Neural crest cell (in vitro differentiated cells): ENCODE results near the gene PDGFA. TPM values are rescaled to one million over a fixed set of nuclear protein-coding genes. Genes with fewer than 3 reads are reported as not detected.

Experiments used
- DNase-seq: peaks from one replicate; pipeline ENCODE4 v3.0.0; 2021; ENCODE audit warnings: low read depth, mixed read lengths, low spot score
- H3K27ac Mint-ChIP-seq: one replicate; pipeline ENCODE4 v1.8.0; 2021; ENCODE audit warnings: mild to moderate bottlenecking, mixed read lengths; ENCODE audit not compliant: unreplicated experiment
- H3K27me3 Mint-ChIP-seq: 2 replicates; pipeline ENCODE4 v1.8.0; 2021; ENCODE audit warnings: low read depth, mild to moderate bottlenecking, mixed read lengths
- H3K36me3 Mint-ChIP-seq: 2 replicates; pipeline ENCODE4 v1.8.0; 2021; ENCODE audit warnings: low read depth, mild to moderate bottlenecking, mixed read lengths
- H3K4me1 Mint-ChIP-seq: 2 replicates; pipeline ENCODE4 v1.8.0; 2021; ENCODE audit warnings: mixed read lengths
- H3K4me3 Mint-ChIP-seq: one replicate; pipeline ENCODE4 v1.8.0; 2021; ENCODE audit warnings: mild to moderate bottlenecking, mixed read lengths
- H3K9me3 Mint-ChIP-seq: 2 replicates; pipeline ENCODE4 v1.8.0; 2021; ENCODE audit warnings: mixed read lengths
- total RNA-seq: library from RNA; stranded (reverse); gene quantifications from 2 replicates; pipeline ENCODE4 v1.2.1, GENCODE V29; 2021
- TF ChIP-seq, protein P1 (sequence below): fragments of 200-600 bp; sonication (generic); conservative IDR thresholded peaks from 2 replicates; pipeline ENCODE4 v1.5.0; 2021; ENCODE audit warnings: antibody characterized with exemption, mild to moderate bottlenecking

The PDGFA gene
- total RNA-seq, 1 donor from 2014 or later, result 0.82 TPM

DNA sequence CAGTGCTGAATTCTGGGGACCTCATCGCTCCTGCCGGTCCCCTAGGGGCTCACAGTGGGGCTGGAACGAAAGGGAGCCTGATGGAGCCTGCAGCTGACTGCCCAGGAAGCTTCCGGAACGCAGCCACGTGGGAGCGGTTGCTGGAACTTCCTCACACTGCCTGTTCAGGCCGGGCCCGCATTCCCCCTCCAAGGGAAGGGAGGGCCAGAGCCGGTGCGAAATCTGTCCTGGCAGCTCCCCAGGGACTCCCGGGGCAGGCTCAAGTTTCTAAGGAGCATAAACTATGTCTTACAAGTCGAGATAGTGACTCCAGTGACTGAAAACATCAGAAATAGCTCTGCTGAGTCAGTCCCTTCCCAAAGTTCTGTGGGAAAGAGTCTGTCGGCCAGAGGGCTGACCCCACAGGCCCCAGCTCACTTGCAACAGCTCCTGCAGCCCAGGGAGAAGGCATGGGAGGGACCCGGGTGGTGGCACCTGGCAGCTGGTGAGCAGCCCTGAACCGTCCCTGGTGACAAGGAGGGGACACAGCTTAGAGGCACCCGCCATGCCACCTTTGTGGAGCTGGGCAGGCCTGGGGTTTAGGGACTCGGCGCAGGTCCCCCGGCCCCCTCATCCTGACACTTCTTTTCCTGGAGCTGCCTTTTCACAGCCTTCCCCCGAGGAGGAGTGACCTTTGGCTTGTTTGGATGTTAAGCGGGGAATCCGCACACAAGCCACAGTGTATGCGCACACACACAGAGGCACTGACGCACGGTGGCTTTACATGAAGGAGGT, 47.6 kb downstream of the PDGFA start:
- Mint-ChIP-seq H3K27me3 (no peaks in the 10 kb centered on the region), H3K4me3 (no peak overlapping the region), H3K9me3 (peaks cover 19% of the 10 kb centered on the region), H3K27ac (no peak overlapping the region), H3K36me3 (peaks cover 11% of the 10 kb centered on the region), H3K4me1 (peaks cover 9% of the 10 kb centered on the region)
- TF ChIP-seq, protein P1, sequence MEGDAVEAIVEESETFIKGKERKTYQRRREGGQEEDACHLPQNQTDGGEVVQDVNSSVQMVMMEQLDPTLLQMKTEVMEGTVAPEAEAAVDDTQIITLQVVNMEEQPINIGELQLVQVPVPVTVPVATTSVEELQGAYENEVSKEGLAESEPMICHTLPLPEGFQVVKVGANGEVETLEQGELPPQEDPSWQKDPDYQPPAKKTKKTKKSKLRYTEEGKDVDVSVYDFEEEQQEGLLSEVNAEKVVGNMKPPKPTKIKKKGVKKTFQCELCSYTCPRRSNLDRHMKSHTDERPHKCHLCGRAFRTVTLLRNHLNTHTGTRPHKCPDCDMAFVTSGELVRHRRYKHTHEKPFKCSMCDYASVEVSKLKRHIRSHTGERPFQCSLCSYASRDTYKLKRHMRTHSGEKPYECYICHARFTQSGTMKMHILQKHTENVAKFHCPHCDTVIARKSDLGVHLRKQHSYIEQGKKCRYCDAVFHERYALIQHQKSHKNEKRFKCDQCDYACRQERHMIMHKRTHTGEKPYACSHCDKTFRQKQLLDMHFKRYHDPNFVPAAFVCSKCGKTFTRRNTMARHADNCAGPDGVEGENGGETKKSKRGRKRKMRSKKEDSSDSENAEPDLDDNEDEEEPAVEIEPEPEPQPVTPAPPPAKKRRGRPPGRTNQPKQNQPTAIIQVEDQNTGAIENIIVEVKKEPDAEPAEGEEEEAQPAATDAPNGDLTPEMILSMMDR, result no peak
- DNase-seq, result no peak

DNA sequence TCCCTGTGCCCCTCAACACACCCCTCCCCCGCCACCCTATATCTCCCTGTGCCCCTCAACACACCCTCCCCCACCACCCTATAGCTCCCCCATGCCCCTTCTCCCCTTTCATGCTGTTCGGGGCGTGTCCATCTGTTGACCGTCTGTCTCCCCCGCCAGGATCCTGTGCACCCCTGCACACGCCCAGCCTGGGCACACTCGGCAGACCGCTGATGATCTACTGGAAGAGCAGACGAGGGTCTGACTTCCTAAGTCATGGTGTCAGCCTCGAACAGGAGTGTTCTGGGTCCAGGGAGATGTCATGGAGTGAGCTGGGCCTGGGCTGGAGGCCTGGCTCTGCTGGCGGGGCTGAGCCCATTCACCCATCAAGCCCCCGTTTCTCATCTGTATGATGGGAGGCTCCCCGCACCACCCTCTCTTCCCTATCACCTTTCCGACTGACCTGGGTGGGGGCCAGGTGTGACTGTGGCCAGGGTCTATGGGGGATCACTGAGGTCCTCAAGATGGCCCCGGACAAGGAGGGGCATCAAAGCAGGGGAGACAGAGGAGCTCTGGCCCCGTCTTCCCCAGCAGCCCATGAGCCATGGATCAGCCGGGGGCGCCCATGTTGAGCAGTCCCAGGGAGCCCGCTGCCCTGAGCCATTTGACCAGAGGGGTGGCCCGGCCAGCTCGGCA, 48.3 kb downstream of the PDGFA start:
- Mint-ChIP-seq H3K36me3 (peaks cover 11% of the 10 kb centered on the region), H3K27me3 (no peaks in the 10 kb centered on the region), H3K27ac (no peak overlapping the region), H3K4me3 (no peak overlapping the region), H3K9me3 (peaks cover 19% of the 10 kb centered on the region), H3K4me1 (peaks cover 9% of the 10 kb centered on the region)
- DNase-seq, result no peak
- TF ChIP-seq, protein P1, result no peak

DNA sequence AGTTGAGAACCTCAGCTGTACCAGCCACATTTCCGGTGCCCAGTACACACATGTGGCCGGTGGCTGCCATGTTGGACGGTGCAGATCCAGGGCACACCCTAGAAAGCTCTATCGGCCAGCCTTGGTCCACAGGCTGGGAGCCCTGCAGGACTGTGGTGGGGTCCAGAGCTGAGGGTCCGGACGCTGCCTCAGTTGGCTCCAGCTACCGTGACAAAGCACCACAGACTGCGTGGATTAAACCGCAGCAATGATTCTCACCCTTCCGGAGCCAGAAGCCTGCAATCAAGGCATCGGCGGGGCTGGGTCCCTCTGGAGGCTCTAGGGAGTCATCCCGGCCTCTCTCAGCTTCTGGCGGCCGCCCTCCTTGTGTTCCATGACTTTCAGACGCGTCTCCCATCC, 50.1 kb downstream of the PDGFA start:
- H3K4me1 Mint-ChIP-seq, result peaks cover 13% of the 10 kb centered on the region
- H3K4me3 Mint-ChIP-seq, result no peak overlapping the region
- peaks cover 19% of the 10 kb centered on the region for H3K9me3 Mint-ChIP-seq
- peaks cover 11% of the 10 kb centered on the region for H3K36me3 Mint-ChIP-seq
- no peak overlapping the region for H3K27ac Mint-ChIP-seq
- TF ChIP-seq, protein P1, result no peak
- no peaks in the 10 kb centered on the region for H3K27me3 Mint-ChIP-seq
- DNase-seq, result no peak

DNA sequence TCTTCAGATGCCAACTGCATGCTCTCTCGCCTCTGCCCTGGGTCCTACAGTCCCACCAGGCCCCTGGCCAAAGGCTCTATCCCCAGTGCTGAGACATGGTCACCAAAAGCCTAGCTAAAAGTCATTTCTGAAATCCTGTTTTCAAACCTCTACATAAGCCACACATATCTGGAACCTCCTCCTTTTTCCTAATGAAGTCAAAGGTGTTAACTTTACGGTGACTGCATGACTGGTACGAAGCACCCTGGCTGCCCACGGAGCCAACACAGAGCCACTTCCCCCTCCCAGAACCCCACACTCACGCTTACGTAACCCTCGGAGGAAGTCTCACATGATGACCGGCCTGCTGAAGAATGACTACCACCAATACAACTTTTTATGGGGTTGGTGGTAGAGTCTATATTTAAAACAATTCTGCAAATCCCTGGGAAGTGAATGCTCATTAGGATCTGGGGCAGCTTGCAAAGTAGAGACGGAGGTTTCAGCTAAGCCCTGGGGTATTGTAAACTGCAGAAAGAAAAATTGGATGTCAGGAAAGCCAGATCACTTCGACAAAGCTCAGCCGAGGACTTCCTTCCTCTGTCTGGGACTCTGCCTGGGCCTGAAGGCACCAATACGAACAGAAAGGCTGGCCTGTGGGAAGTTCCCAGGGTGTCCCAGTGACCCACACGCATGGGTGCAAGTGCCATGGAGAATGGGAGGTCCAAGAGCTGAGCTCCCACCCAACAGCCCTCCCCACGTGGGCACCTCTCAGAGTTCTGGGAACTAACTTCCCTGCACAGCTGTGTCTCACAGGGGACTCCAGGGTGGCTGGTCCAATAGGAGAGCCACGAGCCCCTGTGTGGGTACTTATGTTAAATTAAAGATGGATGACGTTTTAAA, 50.7 kb downstream of the PDGFA start:
- Mint-ChIP-seq H3K4me3 (no peak overlapping the region), H3K9me3 (peaks cover 18% of the 10 kb centered on the region), H3K36me3 (peaks cover 11% of the 10 kb centered on the region), H3K27me3 (no peaks in the 10 kb centered on the region), H3K4me1 (peaks cover 13% of the 10 kb centered on the region), H3K27ac (no peak overlapping the region)
- DNase-seq, result no peak
- TF ChIP-seq, protein P1, result no peak

DNA sequence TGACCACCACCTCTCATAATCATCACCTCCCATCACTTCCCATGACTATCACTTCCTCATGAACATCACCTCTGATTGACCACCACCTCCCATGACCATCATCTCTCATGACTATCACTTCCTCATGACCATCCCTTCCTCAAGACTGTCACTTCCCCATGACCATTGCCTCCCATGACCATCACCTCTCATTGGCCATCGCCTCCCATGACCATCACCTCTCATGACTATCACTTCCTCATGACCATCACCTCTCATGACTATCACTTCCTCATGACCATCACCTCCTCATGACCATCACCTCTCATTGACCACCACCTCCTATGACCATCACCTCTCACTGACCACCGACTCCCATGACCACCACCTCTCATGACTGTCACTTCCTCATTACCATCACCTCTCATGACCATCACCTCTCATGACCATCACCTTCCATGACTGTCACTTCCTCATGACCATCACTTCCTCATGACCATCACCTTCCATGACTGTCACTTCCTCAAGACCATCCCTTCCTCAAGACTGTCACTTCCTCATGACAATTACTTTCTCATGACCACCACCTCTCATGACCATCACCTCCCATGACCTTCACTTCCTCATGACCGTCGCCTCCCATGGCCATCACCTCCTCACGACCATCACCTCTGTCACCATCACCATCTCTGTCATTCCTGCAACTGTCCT, 51.6 kb downstream of the PDGFA start:
- Mint-ChIP-seq H3K27ac (no peak overlapping the region), H3K4me3 (no peak overlapping the region), H3K36me3 (peaks cover 11% of the 10 kb centered on the region), H3K9me3 (peaks cover 17% of the 10 kb centered on the region), H3K4me1 (peaks cover 13% of the 10 kb centered on the region), H3K27me3 (no peaks in the 10 kb centered on the region)
- TF ChIP-seq, protein P1, result no peak
- no peak for DNase-seq
